ENCODE data around the gene PLA1A.

PLA1A gene

DNA sequence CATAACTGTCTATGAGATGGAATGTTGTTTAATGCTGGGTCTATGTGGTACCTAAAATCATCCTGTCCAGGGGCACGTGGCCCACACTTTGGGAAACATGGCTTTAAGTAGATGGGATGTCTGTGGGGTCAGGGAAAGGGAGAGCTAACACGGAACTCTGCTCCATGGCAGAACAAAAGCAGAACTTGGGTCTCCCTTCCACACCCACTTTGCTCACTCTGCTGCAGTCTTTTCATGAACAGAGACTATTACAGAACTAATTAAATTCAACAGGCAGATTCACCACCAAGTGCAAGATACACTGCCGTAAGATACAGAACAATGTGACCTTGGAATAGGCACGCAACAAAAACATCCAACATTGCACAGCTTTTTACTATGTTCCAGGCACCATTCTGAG, 34.5 kb downstream of the PLA1A start:
- in situ Hi-C loops (cut with HindIII; ENCODE audit: low sequenced_read_pairs), result no loop called here
- DNase-seq (ENCODE audit: low read depth, low spot score), result no peak
- TF ChIP-seq, protein P1, sequence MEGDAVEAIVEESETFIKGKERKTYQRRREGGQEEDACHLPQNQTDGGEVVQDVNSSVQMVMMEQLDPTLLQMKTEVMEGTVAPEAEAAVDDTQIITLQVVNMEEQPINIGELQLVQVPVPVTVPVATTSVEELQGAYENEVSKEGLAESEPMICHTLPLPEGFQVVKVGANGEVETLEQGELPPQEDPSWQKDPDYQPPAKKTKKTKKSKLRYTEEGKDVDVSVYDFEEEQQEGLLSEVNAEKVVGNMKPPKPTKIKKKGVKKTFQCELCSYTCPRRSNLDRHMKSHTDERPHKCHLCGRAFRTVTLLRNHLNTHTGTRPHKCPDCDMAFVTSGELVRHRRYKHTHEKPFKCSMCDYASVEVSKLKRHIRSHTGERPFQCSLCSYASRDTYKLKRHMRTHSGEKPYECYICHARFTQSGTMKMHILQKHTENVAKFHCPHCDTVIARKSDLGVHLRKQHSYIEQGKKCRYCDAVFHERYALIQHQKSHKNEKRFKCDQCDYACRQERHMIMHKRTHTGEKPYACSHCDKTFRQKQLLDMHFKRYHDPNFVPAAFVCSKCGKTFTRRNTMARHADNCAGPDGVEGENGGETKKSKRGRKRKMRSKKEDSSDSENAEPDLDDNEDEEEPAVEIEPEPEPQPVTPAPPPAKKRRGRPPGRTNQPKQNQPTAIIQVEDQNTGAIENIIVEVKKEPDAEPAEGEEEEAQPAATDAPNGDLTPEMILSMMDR (IDR thresholded peaks at IDR 0.05; ENCODE audit: low read depth, low read length), result no peak
- no peak overlapping the region for H3K4me3 ChIP-seq (ENCODE audit: low read depth, low read length)

DNA sequence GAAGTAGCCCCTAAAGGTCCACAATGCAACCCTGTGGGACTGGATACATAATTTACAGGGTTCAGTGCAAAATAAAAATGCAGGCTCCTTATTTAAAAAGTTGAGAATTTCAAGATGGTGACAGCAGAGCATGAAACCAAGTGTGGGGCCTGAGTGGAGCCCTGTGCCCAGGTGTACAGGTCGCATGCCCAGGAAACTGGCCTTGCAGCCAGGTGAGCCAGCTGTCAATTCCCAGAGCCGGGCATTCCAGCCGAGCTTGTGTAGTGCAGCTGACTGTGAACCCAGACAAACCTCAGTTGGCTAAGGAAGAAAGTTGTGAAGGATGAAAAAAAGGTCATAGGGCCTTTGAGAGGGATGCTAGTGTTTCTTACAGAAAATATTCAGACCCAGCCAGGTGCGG, 35.1 kb downstream of the PLA1A start:
- TF ChIP-seq, protein P1 (IDR thresholded peaks at IDR 0.05; ENCODE audit: low read depth, low read length), result no peak
- in situ Hi-C loops (cut with HindIII; ENCODE audit: low sequenced_read_pairs), result no loop called here

DNA sequence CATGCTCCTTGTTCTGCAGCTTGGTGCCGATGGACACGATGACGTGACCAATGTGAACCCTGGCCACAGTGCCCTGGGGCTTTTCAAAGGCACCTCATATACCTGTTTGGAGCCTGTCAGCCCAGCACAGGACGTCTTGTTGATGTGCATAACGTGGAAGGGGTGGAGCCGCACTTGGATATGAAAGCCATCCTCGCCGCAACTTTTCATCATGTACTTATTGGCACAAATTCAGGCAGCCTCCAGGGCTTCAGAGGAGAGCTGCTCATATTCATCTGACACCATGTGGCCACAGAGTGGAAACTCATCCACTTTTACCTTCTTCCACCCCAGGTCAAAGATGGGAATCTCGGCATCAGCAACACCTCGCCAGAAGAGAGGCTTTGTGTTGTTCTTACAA, 38.0 kb downstream of the PLA1A start:
- no peak overlapping the region for H3K4me3 ChIP-seq (ENCODE audit: low read depth, low read length)
- no peak for DNase-seq (ENCODE audit: low read depth, low spot score)
- TF ChIP-seq, protein P1 (IDR thresholded peaks at IDR 0.05; ENCODE audit: low read depth, low read length), result no peak
- in situ Hi-C loops (cut with HindIII; ENCODE audit: low sequenced_read_pairs), result no loop called here

More for the DNA sequence above, 35.1 kb downstream of the PLA1A start:
- H3K4me3 ChIP-seq (ENCODE audit: low read depth, low read length), result no peak overlapping the region
- no peak for DNase-seq (ENCODE audit: low read depth, low spot score)

DNA sequence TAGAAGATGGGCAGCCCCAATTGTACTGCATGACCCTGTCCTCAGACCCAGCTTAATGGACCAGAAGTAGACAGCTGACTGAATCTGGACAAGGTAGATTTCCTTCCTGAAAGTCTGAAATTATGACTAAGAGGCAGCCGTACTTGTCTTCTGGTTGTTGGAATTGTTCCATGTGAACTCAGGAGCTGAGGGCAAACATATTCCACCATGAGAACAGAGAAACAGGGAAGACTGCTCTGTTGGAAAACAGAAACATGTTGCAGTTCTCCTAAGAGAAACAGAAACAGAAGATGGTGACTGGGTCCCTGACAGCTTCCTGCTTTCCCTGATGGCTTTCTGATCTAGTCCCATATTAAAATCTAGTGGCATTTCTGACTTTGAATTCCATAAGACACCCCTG, 38.6 kb downstream of the PLA1A start:
- DNase-seq (ENCODE audit: low read depth, low spot score), result peak; percentile 13
- TF ChIP-seq, protein P1 (IDR thresholded peaks at IDR 0.05; ENCODE audit: low read depth, low read length), result no peak
- H3K4me3 ChIP-seq (ENCODE audit: low read depth, low read length), result no peak overlapping the region
- in situ Hi-C loops (cut with HindIII; ENCODE audit: low sequenced_read_pairs), result no loop called here

DNA sequence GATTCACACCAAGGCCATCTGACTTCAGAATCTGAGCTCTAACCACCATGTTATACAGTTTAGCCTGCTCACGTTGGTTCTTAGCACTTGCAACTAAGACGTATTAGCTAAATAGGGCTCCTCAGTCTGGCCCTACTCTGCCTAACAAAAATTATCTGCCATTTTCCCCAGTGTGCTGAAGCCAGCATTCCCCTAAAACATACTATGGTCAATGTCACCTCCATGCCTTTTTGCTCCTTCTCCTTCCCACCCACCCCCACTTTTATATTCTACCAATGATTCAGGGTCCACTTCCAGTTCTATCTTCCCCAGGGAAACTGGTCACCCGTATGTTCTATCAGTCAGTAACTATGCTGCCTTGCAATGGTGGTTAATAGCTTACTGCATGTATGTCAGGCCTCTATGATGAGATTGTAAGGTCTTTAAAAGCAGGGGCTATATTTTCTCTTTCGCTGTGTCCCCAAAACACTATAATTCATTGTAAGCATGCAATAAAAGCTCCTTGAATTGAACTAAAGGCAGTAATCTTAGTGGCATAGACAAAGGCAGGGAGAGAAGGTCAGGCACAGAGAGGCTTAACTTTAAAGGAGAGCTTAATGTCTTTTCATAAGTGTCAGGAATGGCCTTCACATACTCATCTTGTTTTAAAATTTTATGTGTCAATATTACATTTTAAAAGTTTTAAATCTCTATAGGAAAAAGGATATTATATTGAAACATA, 39.4 kb downstream of the PLA1A start:
- no peak overlapping the region for H3K4me3 ChIP-seq (ENCODE audit: low read depth, low read length)
- TF ChIP-seq, protein P1 (IDR thresholded peaks at IDR 0.05; ENCODE audit: low read depth, low read length), result no peak
- no peak for DNase-seq (ENCODE audit: low read depth, low spot score)
- in situ Hi-C loops (cut with HindIII; ENCODE audit: low sequenced_read_pairs), result no loop called here

DNA sequence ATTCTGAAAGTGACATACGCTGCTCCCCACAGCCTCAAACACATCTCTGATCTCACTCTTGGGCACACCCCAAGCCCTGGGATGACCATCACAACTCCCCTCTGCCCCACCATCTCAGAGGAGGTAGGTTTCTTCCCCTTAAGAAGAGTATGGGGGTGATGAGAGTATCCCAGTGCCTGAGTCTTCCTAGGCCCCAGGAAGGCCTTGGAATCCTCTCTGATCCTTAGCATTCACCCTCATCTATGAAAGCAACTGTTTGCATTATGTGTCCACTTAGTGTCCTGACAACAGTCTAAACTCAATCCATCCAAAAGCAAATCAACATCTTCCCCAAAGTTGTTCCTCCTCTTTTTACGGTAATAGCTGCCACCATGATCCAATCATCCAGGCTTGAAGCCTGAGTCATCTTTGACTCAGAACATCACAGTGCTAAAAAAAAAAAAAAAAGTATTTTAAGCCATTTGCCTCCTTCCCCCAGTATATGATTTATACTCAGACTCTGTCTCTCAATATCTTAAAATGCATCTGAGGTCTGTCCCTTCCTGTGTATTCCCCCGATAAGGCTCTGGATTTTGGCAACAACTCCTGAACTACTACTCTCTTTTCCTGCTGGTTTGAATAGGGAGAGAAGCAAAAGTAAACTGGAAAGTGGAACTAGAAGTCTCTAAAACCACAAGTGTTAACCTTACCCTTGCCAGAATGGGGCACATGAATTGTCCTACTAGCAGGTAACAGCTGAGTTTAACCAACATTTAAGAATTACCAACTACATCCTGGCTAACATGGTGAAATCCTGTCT, 40.2 kb downstream of the PLA1A start:
- DNase-seq (ENCODE audit: low read depth, low spot score), result peak; percentile 88
- TF ChIP-seq, protein P1 (IDR thresholded peaks at IDR 0.05; ENCODE audit: low read depth, low read length), result no peak
- in situ Hi-C loops (cut with HindIII; ENCODE audit: low sequenced_read_pairs), result no loop called here
- no peak overlapping the region for H3K4me3 ChIP-seq (ENCODE audit: low read depth, low read length)

Data from astrocyte of the spinal cord (primary cell).